Fibroblast of skin of scalp (primary cell): Measurements from ENCODE around the gene KRT15.

Experiments used
- DNase-seq: peaks from one replicate; pipeline ENCODE4 v3.0.0-alpha.2; 2013

KRT15 gene

DNA sequence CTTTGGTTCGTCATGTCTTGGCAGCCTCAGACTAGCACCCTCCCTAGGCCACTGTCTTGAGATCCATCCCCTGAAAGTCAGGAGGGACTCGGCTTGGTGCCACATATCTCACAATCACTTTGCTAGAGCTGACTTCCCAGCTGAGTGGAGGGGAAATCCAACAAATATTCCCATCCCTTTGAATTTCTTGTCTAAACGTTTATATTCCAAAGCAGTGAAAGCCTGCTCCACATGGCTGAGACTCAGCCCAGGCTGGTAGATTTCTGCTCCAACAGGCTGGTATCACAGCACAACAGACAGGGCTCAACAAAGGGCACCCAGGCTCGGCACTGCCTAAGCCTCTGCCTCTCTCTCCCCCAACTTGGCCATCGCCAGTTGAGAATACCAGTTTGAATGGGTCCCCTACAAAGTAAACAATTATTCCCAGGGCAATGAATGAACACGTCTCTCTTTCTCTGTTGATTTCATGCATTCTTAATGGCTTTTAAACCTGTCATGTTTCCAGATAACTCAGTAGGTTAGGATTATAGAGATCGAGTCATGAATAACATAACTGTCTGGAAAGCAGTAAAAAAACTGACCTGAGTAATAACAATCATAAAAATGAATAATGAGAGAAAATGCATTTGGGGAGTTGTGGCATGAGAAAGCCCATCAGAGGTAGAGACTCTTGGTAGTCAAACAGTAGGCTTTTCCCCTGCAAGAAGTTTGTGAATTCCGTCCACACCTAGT lies 14.3 kb downstream of the KRT15 start:
- DNase-seq: peak; percentile 24

DNA sequence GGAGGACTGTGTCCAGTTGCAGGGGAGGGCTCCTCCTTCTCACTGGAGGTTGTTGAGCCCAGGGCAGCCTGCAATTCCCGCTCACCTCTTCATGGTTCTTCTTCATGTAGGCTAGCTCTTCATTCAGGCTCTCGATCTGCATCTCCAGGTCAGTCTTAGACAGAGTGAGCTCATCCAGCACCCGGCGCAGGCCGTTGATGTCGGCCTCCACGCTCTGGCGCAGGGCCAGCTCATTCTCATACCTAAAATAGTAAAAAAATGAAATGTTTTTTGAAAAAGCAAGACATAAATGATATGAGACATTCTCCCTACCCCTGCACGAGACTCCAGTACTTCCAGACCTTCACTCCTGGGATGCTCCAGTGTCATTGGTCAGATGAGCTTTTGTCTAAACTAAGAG lies 15.5 kb downstream of the KRT15 start:
- DNase-seq: no peak

DNA sequence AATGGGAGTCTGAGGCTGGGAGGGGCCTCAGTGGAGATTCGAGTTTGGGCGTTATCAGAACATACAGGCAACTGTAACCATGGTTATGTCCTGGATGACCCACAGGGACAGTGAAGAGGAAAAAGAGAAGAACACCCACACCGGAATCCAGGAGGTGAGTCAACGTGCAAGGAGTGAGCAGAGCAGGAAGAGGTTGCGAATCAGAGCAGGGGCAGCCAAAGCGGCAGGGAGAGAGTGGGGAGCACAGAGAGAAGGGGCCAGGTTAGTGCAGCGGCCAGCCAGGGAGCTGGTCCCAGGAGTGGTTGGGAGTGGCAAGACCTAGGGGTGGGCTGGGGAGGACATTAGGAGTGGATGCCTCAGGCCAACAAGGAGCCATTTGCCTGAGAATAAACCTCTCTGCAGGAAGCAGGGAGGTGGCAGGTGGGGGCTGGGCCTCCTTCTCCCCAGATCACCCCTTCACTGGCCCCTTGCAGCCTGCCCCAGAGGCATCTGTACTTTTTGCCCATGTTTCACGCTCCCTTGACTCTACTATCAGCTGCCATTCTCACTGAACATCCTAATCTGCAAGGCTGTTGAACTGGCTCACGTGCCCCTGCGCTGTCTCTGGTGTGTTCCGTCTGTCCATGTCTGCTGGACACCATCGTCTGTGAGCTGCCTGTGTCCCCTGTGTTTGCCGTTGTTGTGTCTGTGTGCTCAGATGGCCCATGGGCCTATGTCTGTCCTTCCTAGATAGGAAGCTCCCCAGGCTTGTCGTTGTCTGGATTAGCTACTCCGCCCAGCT lies 18.4 kb downstream of the KRT15 start:
- peak; percentile 37 for DNase-seq

DNA sequence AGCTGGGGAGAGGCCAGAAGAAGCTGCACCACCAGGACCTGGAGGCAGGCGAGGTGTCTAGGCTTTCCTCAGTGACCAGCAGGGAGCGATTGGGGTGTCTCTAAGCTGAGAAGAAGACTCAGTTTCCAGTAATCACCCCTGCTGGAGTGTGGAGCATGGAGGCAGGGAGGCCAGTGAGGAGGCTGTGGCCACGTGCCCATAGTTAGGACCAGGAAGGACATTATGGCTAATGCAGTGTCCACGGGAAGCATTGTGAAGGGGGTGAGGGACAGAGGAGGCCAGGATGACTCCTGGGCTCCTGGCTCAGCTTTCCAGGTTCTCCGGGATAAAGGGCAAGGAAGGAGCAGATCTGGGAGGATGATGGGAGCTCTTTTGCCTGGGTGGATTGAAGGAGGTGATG lies 19.0 kb downstream of the KRT15 start:
- no peak for DNase-seq

DNA sequence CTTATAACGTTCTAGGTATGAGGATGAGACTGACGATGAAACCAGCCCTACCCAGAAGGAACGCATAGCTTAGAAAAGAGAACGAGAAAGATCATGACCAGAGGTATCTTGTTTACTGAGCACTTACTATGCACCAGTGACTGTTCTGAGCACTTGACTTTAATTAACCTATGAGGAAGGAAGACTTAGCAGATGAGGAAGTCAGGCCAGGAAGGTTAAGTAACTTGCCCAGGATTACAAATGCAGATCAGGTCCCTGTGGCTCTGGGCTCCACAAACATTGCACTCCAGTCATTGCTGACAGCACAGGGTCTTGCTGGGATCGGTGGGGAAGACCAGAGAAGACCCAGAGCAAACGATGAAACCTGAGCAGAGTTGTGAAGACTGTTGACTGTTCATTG lies 20.4 kb downstream of the KRT15 start:
- DNase-seq: no peak

DNA sequence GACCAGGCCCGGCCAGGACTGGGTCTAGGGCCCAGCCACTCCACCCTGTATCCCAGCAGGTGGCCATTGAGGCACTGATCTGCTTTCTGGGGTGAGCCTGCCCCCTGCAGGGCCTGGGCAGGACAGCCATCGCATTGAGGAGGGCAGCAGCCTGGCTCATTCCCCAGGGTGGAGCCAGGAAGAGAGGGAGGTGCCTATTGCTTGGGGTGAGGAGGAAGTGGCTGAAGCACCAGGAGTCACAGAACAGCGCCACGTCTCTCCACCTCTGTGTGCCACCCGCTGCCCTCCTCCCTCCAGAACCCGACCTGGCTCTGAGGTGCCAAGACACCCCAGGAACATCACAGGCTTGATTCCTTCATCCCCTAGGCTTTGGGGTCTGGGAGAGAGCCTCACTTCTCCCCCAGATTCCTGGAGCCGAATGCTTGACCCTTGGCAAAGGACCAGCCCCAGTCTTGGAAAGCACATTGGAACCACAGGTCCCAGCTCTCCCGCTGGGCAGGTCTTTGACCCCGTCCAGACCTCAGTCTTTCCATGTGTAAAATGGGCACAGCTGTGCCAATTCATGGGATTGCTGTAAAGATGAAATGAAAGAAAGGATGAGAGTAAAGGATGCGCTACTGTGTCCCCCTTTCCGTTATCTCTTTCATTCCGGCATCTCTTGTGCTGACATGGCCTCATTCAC lies 21.7 kb downstream of the KRT15 start:
- DNase-seq: peak; percentile 89

DNA sequence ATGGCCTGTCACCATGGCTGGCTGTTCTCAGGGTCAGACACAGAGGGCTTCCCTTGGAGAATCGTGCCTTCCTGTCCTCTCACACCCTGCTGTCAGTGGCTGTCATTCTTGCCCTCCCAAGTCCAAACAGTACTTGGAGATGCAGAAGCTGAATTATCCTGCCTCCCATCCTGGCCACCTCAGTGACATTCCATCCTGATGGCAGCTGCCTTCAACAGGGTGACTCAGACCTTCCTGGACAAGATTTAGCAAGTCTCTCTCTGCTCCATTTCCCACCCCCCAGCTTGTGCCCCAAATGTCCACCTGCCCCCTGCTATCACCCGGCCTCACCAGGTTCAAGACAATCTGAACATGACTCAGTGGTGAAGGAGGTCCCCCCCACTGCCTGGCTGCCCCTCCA lies 24.2 kb downstream of the KRT15 start:
- peak; percentile 54 for DNase-seq

DNA sequence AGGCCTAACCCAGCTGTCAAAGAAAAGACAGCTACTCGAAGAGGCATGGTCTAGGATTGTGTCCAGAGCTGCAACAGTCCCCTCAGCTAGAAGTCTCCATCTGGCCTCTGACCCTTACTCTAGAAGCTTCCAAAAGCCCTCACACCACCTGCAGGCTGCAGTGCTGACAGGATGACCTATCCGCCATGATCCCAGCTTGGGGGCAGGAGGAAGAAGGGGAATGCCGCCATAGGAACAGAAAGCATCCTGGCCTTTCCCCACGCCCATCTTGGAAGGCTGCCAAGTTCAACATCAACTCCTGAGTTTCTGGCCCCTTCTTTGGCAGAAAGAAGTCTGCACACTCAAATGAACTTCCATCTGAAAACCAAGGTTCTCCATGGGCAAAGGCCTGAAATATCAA lies 25.9 kb downstream of the KRT15 start:
- peak; percentile 49 for DNase-seq

DNA sequence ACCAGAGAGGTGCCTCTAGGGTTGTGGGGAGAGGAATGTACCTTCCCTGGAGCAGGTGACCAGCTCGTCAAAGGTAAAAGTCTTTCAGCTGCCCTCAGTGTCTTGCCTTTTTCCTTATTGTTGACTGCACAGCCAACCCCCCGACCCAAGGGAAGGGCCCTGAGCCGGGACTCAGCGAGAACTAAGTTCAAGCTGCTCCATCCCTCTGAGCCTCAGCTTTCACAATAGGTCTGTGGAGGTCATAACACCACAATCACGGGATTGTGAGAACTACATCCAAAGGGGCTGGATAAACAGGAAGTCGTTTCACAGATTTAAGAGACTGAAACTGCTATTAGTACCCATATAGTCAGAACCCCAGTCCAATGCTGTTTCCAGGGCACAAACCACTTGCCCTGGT lies 26.3 kb downstream of the KRT15 start:
- DNase-seq: no peak

DNA sequence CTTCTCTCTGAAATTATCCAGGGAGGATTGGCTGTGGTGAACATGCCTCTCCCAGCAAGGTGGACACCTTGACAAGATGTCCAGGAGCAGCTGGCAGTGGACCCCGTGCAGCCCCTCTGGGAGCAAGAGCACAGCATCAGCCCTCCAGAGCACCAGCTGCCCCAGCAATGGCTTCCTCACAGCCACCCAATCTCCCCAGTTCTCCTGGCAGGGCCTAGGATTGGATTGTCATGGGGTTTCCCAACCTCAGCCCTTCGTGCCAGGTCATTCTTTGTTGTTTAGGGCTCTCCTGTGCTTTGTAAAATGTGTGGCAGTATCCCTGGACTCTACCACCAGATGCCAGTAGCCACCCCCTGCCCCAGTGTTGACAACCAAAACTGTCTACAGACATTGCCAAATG lies 27.2 kb downstream of the KRT15 start:
- no peak for DNase-seq

DNA sequence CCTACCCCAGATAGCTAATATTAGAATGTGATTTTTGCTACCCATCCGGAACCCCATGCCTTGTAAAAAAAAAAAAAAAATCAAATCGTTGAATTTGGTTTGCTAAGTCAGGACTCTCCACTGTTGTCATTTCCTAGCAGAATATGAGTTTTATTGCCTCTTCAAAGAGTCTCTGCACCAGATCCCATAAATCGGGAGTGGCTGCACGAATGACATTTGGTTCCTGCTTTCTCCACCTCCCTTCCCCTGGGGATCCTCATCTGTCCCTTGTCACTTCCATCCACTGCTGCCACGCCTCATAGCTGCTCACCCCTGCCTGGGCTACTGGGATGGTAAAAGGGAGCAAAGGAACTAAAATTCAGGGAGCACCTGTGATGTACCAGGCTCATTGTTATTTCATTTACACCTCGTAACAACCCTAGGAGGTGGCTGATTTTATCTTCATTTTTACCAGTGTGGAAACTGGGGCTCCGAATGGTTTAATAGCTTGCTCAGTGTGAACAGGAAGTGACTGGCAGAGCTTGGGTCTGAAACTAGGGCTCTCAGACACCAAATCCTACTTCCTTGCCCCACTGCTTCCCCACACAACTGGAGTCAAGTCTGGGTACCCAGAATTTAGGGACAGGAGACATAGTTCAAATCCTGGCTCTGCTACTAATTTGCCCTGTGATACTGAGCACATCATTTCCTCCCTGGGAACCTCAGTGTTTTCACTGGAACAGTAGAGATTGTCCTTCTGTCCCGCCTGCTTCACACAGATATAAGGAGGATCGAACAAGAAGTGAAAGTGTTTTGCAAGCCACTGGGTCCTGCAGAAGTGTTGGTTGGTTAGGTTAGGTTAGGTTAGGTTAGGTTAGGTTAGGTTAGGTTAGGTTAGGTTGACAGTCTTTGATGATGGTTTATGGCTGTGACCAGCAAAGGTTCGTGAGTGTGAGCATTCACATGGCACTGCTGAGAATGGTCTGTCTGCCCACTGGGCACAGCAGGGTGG lies 28.4 kb downstream of the KRT15 start:
- DNase-seq: no peak

DNA sequence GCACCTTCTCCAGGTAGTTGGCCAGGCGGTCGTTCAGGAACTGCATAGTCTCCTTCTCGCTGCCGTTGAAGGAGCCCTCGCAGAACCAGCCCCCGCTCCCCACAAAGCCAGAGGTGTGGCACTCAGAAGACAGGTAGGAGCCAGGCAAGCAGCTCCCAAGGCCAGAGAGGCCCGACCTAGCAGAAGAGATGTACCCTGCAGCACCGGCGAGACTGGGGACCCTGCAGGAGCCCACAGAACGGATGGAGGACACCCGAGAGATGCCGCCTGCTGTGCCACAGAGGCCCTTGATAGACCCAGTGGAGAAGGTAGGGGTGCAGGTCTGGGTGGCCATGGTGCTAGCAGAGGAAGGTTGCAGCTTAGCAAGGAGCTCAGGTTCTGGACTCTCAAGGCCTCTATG lies 29.2 kb downstream of the KRT15 start, which contains the start of gene KRT36:
KRT36 (minus strand) TSS at position 380 of the 400 bp plus-strand sequence; CDS start at position 334, 46 bp downstream.
- no peak for DNase-seq

DNA sequence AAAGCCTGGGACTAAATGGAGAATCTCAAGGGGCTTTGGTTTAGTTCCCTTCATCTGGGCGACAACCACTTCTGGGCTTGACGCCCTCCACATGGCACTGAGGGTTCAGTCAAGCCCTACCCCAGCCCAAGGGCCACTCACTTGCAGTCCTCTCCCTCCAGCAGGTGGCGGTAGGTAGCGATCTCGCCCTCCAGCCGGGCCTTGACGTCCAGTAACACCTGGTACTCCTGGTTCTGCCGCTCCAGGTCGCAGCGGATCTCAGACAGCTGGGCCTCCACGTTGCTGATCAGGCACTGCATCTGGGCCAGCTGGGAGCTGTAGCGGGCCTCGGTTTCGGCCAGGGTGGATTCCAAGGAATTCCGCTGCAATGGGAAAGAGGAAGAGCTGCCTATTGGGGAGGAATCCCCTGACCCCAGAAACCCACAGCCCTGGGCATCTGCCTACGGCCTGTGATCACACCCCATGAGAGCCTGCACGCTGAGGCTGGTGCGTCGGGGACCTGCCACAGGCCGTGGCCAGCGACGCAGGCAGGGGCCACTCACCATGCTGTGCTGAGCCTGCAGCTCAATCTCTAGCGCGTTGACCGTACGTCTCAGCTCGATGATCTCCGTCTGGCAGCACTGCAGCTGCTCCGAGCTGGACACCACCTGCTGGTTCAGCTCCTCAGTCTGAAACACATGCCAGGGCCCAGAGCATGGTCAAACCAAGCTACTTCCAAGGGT lies 31.7 kb downstream of the KRT15 start:
- no peak for DNase-seq

DNA sequence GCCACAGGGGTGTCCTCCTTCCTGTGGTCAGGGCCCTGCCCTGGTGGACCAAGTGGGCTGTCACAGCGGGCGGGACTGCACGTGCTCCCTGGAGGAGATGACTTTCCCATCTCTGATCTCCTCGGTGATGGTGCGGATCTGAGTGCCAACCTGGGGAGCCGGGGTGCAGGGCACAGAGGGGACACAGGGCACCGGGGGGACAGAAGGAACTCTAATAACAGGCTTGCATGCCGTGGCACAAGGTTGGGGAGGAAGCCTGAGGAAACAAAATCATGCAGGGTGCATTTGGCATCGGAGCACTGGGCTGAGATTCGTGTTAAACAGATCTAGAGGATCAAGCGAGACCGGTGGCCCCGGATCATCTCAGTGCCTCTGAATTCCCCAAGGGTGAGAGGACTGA lies 32.4 kb downstream of the KRT15 start:
- no peak for DNase-seq

DNA sequence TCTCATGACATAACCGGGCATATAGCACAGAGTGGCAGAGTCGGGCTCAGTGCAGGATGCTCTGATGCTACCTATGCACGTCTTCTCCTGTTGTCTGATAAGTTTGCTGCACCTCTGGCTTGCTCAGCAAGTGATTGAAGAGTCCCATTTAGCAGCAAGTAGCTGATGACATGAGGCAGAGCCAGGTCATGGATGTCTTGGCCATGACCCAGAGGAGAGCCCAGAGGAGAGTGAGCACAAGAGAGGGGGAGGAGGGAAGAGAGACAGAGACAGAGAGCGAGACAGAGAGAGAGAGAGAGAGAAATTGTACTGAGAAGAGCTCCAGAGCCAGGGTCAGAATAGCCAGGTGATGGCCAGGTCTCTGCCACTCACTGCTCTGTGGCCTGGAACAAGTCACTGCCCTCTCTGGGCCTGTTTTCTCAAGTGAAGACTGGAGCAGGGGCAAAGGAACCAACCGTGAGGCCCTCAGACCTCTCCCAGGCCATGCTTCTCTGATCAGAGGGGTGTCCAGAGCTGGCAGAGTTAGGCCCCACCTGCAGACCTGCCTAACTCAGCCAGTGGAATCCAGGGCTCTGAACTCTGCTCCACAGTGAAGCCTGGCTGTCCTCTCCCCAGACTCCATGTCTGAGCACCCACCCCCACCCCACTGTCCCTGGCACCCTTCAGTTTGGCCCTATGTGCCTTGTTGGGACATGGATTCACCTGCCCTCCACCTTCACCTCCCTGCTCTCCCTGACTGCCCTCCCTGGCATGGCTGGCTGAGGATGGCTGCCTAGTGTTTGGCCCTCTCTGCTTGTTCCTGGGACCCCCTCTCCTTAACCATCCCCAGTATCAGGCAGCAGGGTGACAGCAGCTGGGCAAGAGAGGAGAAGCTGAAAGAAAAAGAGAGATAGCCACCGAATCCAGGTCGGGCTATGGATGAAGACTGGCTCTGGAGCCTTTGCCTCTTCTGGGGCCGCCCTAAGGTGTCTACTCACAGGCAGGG lies 33.5 kb downstream of the KRT15 start:
- no peak for DNase-seq

DNA sequence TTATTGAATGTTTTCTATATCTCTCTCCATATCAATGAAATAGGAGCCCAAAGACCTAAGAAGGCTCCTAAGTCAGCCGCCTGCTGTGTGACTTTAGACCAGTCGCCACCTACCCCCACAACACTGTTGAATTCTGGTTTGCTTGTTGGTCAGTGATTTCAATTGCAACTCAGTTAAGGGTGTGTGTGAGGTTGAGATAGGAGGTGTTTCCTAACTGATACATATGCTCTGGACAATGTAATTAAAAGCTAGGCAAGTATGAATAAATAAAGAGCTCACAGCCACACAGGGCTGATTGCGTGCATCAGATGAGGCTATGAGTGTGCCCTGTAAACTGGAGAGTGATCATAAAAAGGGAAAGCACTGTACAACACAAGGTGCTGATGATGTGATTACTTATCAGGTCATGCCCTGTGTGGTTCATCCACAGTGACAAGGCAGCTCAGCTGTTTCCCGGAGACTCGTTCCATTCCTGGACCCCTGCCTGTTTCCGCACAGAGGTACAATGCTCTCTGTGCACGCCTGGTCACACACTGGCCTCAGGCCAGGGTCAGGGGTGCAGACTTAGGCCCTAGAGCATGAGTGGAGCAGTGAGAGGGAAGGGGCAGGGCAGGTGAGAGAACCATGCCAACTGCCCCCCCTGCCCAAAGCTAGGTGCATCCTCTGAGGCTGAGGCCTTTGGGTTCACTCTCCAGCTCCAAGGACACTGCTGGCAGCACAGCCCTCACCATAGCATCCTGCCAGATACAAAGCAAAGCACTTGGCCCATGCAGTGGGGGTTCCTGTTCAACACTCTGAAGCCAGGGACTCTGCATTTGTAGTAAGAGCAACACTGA lies 34.5 kb downstream of the KRT15 start:
- DNase-seq: no peak

DNA sequence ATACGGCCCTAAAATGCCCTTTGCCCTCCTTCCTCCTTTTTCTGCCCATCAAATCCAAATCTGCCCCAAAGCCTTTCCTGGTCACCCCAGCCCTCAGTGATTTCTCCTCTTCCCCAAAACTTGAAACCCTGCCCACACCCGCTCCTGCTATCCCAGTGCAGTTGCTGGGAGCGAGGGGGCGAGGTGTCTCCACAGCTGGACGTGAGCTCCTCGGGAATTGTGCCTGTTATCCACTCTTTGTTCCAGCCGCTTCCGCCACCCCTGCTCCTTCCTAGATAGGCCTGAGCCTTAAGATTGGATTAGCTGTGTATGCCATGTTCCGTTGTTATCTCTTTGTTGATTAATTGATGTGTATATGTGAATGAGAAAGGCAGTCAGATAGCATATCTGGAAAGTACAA lies 35.2 kb downstream of the KRT15 start:
- no peak for DNase-seq

DNA sequence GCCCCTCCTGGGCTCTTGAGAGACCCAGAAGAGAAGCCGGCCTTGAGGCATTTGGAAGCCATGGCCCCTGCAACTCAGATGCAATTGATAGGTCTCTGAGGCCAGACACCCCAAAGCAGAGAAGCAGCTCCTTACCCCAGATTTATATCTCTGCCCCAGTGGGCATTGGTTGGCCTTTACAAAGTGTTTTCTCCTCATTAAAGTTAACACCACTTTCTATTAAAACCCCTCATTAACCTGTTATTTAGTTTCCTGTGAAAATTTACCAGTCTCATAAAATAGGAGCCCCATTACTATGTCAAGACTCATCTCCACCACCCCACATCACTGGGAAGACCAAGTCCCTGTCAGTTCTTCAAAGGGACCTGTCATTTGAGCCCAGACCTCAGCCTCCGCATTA lies 37.7 kb downstream of the KRT15 start, which contains the start of gene KRT35:
KRT35 (minus strand) TSS at position 116 of the 400 bp plus-strand sequence; CDS start at position 62, 54 bp downstream.
- no peak for DNase-seq

DNA sequence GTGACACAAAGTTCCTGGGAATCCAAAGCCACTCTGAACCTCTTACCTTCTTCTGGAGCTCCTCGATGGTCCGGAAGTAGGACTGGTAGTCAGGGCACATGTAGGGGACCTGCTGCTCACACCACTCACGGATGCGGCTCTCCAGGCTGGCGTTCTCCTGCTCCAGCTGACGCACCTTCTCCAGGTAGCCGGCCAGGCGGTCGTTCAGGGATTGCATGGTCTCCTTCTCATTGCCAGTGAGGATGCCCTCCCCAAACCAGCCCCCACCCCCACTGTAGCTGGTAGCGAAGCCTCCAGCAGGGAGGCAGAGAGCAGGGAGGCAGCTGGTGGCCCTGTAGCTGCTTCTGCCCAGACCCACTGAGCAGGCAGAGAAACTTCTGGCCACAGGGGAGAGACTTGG lies 38.1 kb downstream of the KRT15 start:
- no peak for DNase-seq
